AG04449 (cell line): Measurements from ENCODE around the gene CSTF2.

Experiments
- CTCF ChIA-PET: fragments of 350-600 bp; formaldehyde crosslinking; extraction: SDS; loops from one replicate; lab custom pipeline; 2021; ENCODE audit warnings: antibody characterized with exemption; lab: Yijun Ruan, JAX
- POLR2A ChIA-PET: fragments of 400-600, 350-600 bp; formaldehyde crosslinking; extraction: SDS; loops from one replicate; lab custom pipeline; 2020; ENCODE audit warnings: antibody characterized with exemption, inconsistent platforms; lab: Yijun Ruan, JAX
- DNase-seq: peaks from one replicate; pipeline ENCODE4 v3.0.0-alpha.2; 2010; ENCODE audit warnings: low read depth, low spot score
- H3K4me3 ChIP-seq: 2 replicates; pipeline ENCODE4 v1.5.1; 2011; ENCODE audit warnings: low read depth, mild to moderate bottlenecking, control low read depth, low read length
- CTCF ChIP-seq: IDR thresholded peaks from one replicate; pipeline ENCODE4 v1.5.1; 2011; ENCODE audit warnings: mild to moderate bottlenecking, moderate library complexity, low read length, control low read depth, inconsistent platforms; ENCODE audit not compliant: insufficient read depth; ENCODE audit errors: missing control alignments

The CSTF2 gene

GRCh38 chrX:100812216-100813158 is 7.7 kb upstream of the CSTF2 start:
- H3K4me3 ChIP-seq = no peak overlapping the region
- no peak for TF ChIP-seq CTCF
- ChIA-PET CTCF (no interaction called here), POLR2A (no interaction called here)
- DNase-seq = no peak

GRCh38 chrX:100817340-100817739 is 2.9 kb upstream of the CSTF2 start:
- DNase-seq = no peak
- no peak for TF ChIP-seq CTCF
- CTCF ChIA-PET = no interaction called here
- no peak overlapping the region for H3K4me3 ChIP-seq
- POLR2A ChIA-PET = no interaction called here

- POLR2A ChIA-PET = no interaction called here
- no peak for DNase-seq
- CTCF ChIA-PET = no interaction called here
- no peak for TF ChIP-seq CTCF
- peak overlapping the region; percentile 74 for H3K4me3 ChIP-seq
Measured at GRCh38 chrX:100819534-100819836, 706 bp upstream of the CSTF2 start.

- H3K4me3 ChIP-seq = no peak overlapping the region
- ChIA-PET POLR2A (no interaction called here), CTCF (no interaction called here)
- DNase-seq = peak; percentile 2
- no peak for TF ChIP-seq CTCF
Measured at GRCh38 chrX:100829730-100830129, 9.5 kb downstream of the CSTF2 start.

GRCh38 chrX:100830143-100830542 is 10.0 kb downstream of the CSTF2 start:
- no peak for DNase-seq
- ChIA-PET CTCF (no interaction called here), POLR2A (no interaction called here)
- H3K4me3 ChIP-seq = no peak overlapping the region
- TF ChIP-seq CTCF = no peak

GRCh38 chrX:100830547-100830946 is 10.4 kb downstream of the CSTF2 start:
- TF ChIP-seq CTCF = no peak
- ChIA-PET POLR2A (no interaction called here), CTCF (no interaction called here)
- DNase-seq = no peak
- H3K4me3 ChIP-seq = no peak overlapping the region
